GM21526 (cell line): ENCODE results near the gene MPRIP.
"Not testable (repeated sequence)": the region's sequence is repeated elsewhere in the genome, so short reads cannot be mapped to it uniquely, and the experiment has no call there.

ENCODE experiments used
- ATAC-seq: cut with Tn5 transposase; IDR thresholded peaks from one replicate; pipeline ENCODE4 v1.9.1; 2021; ENCODE audit warnings: moderate library complexity; ENCODE audit not compliant: unreplicated experiment, low FRiP score

MPRIP gene

DNA sequence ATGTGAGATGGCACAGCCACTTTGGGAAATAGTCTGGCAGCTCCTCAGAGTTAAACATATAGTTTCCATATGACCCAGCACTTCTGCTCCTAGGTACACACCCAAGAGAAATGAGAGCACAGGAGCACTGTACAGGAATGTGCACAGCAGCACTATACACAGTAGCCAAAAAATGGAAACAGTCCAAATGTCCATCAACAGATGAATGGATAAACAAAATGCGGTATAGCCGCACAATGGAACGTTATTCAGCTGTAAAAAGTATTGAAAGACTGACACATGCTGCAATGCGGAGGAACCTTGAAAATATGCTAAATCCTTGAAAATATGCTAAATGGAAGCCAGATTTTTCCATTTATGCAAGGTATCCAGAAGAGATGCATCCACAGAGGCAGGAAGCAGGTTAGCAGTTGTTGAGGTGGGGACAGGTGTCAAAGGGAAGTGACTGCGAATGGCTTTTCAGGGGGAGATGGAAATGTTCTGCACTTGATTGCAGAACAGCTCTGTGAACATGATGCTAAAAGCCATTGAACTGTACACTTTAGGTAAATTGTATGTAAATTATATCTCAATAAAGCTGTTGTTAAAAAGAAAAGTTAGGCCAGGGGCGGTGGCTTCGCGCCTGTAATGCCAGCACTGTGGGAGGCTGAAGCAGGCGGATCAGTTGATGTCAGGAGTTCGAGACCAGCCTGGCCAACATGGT lies 80.7 kb downstream of the MPRIP start:
- no peak for ATAC-seq

DNA sequence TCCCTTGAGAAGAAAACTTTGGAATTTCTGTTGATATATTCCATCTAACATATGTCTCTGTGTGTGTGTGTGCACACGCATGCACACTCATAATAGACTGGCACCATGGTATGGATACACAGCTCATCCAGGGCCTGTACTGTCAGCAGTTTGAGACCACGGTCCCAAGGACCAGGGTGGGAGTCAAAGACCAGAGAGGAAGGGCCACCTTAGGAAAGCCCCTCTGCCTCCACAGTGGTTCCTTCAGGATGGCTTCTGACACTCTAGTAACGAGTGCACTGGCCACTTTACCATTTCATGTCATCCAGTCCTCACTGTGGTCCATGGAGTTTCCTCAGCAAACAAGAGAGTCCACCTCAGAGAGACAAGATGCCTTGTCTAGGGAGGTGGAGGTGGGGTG lies 82.1 kb downstream of the MPRIP start:
- no peak for ATAC-seq

DNA sequence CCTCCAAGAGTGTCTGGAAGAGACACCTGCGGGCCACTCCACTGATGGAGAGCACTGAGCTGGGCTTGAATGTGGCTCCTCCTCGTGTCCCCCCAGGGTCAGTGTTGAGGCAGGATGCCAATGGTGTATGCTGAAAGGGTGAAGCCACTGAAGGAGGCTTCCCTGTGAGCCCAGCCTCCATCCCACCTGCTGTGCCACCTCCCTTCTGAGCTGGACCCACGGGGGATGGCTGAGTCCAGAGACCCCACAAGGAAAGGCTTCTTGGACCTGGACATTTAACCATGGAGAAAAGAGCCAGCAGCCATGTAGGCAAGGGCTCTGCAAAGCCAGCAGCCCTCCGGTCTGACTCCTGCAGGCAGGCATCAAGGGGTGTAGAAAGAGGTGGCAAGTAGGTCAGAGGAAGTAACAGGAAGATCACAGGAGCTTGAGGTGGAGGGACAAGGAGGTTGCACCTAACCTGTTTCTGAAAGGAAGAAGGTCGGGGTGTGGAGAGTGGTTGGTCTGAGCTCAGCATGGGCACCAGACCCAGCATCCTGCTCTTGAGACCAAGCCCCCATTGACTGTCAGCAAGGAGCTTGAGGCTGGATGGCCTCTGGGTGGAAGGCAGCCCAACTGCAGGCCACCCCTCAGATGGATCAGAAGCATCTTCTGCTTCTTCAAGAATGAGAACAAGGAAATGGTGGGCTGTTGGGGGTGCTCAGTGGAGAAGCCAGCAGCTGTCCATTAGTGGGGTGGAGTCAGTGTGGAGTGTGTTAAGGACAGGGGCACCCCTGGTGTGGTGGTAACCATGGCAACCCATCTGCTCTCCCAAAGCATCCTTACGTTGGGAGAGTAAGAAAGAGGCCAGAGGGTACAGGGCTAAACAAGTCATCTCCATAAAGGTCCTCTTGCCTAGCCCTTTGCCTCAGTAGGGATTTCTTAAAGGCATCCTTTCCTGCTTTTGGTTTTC lies 83.2 kb downstream of the MPRIP start:
- no peak for ATAC-seq

DNA sequence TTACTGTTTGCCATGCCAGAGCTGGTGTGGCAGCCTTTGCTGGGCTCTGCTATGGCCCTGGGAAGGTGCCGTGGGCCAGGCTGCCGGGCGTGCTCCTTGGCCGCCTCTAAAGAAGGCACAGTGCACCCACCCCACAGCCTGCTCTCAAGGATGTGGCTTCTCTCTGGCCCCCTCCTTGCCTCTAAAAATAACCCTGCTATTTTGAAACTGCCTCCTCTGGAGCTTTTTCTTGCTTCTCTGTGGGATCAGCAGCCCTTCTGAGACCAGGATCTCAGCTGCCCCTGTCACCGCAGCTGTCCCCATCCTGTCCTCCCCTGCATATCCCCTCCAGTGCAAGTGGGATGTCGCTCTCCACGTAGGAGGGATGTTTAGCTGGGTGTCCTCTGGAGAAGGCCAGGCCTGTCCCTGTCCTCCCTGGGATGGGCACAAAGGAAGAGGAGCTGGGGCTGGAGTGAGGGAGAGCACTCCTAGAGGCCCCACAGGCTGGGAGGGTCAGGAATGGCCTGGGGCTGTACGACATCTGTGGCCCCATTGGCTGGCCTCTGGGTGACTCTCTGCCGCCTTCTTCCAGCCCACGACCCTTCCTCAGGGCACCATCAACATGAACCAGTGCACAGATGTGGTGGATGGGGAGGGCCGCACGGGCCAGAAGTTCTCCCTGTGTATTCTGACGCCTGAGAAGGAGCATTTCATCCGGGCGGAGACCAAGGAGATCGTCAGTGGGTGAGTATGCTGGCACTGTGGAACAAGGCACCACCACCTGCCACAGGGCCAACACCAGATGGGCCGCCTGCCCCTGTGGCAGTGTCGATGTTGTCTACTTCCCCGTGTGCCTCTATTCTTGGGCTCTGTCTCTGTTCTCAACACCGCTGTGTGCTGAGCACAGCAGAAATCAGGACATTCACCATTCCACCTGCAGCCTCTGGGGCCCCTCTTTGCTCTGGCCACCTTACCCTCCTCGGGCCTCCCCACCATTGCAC lies 84.2 kb downstream of the MPRIP start:
- no peak for ATAC-seq

DNA sequence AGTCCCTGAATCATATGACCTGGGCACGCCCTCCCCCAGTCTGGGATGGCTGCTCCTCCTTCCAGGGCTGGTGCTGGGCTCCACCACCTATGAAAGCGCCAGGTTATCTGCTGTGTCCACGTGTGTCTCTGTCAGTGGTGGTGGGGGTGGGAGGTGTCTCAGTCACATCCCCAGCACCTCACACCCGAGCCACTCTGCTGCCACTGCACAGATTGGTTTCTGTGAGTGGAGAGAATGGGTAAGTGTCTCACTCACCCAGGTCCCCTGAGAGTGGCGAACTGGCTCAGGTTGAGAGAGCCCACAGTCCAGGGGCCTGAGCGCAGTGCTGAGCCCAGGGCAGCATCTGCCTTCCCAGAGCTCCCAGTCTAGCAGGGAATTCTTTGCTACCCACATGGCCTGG lies 84.9 kb downstream of the MPRIP start:
- no peak for ATAC-seq

DNA sequence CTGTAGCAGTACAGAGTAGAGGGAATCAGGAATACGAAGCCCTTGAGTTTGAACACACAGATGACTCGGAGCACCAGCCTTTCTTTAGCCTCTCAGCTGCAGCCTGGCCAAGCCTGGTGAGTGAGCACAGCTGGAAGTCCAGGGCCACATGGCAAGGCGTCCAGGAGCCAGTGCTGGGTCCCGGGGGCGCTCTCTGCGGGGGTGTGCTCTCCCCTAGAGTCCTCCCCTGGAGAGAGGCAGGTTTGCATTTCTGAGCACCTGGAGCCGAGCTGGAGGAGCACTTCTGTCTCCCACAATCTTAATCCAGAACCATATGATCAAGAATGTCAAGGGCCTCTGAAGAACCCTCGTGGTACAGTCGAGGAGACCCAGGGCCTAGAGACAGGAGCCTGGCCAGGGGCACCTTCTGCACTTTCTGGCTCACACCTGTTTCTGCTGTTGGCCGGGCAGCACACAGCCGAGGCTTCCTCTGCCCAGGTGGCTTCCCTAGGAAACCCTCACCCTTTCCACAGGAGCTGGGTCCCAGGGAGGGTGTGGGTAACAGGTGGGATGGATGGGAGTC lies 85.6 kb downstream of the MPRIP start:
- no peak for ATAC-seq

DNA sequence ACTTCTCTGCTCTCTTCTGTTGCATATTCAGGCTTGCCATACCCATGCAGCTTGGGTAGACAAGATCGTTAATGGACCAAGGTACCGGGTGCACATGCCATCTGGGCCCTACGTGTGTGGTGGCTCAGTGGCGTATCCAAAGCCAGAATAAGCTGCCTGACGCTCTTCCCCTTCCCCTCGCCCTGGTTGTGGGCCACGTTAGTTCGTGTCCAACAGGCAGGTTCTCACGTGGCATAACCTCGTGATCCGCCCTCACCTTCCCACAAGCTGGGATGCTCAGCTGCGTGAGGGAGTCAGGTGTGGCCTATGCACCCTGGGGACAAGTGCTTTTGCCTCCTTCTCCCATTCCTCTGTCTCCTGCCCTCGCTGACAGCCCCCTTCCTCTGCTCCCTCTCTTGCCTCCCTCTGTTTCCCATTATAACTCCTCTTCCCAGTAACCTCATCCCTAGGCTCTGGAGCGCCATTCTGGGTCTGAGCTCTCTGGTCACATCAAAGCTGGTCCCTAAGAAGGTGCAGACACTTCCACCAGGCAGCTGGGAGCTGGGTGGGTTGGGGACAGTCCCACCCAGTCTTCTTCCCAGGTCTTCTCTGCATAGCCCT lies 86.3 kb downstream of the MPRIP start:
- ATAC-seq: no peak

DNA sequence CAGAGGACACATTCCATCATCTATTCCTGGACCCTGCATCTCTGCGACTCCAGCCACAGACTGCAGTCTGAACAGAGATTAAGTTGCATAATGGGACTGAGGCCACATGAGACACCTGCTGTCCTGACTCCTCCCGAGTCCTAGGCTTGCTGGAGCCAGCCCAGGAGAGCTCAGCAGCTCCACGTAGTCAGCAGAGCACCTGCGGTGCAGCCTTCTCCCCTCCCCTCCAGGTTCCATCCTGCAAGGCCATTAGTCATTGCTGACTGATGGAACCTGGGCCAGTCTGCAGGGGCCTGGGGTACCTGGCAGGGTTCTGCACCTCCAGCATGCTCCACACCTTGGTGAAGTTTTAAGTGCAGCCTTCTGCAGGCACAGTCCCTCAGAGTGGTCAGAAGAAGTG lies 87.2 kb downstream of the MPRIP start:
- no peak for ATAC-seq

DNA sequence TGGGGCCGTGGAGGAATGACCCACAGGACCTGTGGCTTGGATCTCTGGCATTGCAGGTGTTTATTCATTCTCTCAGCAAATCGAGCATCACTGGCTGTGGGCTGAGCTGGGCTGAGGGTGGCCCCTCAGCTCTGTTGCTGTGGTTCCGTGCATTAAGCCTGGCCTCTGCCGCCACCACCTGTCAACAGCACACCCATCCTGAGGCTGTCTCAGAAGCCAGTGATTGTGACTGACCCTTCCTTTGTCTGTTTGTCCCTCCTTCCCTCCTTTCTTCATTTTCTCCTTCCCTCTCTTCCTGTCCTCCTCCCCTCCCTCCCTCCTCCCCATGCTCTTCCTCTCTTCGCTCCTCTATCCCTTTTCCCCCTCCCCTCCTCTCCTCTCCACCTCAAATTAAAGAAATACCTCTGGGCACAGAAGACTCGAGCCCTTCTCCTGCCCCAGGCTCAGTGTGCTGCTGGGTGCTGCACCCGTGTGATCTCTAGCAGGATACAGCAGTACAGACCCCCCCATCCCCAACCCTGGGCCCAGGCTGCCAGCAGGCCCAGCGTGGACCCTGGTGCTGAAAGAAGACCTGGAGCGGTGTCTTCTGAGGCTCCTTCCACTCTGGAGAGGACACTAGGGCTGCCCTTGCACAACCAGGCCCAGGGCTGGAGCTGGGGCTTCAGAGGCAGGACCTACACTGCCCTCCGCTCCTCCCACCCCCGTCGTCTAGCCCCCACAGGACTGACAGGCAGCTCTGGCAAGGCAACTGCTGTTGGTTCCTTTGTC lies 88.0 kb downstream of the MPRIP start:
- no peak for ATAC-seq

DNA sequence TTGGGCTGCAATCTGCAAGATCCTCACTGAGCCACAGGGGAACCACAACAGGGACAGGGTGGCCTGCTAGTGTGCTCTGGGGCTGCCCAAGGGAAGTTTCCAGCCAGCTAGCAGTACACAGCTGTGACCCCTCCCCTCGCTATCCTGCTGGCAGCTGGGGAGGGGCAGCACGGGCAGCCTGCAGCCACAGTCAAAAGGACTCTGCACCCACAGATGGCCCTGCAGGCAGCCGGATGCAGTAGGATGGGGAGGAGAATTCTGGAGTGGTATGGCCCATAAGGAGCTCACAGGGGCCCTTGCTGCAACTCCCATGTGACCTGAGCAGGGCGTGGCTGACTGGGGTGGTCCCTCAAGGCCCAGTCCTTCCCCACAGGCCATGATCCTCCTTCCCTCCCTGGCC lies 89.6 kb downstream of the MPRIP start:
- ATAC-seq: no peak

DNA sequence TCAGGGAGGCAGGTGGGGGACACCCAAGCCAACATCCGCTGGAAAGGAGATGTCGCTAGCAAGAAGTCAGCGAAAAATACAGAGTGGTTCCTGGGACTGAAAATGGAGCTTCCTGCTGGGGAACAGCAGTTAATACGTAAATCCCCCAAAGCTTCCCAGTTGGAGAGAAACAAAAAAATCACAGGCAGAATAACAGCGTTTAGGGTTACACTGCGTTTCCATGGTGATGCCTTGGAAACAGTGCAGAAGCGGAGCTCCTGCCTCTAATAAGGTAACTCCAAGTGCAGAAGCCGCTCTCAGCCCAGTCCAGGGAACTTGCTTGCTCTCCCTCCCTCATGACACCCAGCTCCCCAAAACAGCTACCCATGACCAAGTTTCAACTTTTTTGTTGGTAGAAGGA lies 90.5 kb downstream of the MPRIP start:
- no peak for ATAC-seq

DNA sequence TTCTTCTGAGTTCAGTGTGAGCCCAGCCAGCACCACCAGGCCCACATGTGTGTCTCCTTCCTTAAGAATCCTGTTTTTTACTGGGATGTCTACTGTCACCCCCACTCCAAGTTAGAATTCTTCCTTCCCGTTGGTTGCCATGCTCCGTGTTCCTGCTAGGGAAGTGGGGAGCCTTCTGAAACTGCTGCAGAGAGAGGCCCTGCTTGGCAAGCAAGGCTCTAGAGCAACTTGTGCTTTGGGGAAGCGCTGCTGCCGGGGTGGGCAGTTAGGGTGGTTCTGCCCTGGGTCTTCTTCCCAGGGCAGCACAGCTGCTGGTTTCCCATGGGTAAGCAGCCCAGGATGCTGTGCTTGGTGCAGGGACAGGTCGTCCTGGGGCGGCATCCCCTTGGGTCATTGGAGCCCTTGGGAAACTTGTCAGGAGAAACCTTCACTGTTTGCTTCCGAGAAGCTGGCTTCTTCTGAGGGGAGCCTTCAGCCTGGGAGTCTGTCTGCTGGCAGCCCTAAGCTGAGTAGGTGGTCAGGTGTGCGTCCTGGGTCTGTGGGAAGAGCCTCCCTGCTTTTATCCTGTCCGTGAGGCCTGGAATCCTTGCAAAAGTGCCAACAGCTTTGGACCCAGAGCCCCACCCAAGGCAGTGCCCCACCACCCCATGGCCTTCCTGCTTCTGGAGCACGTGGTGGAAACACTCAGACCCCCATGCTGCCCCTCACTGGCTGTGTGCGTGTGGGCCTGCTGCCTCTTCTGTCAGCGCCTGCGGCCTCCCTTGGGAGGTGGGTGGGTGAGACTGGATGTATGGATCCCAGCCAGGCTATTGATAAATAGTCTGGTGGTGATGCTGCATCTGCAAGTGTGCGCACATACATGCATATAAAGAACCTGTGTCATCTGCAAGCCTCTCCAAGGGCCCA lies 92.0 kb downstream of the MPRIP start:
- no peak for ATAC-seq

DNA sequence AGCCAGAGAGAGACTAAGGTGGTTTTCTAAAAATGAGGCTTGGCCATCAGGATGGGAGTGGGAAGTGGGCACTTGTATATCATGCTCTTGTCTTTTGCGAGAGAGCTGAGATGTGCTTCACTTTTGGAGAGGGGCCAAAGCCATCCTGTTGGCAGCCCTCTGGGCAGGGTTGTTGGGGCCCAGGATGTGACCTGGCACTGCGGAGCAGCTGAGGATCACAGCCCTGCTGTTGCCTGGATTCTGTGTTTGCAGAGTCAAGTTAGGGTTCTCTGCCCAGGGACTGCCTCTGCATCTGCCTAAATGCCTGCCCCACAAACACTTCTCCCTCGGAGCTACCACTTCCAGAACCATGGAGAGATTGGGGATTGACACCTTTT lies 92.7 kb downstream of the MPRIP start:
- no peak for ATAC-seq

DNA sequence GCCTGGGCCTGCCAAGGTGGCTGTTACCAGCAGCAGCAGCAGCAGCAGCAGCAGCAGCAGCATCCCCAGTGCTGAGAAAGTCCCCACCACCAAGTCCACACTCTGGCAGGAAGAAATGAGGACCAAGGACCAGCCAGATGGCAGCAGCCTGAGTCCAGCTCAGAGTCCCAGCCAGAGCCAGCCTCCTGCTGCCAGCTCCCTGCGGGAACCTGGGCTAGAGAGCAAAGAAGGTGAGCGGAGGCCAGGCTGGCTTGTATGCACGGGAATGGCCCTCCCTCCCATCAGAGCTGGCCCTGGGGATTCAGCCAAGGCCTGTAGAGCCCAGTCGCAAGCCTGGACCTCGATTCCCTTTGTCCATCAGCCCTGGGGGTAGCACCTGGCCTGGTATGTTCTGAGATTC lies 94.0 kb downstream of the MPRIP start:
- not testable (repeated sequence) for ATAC-seq

DNA sequence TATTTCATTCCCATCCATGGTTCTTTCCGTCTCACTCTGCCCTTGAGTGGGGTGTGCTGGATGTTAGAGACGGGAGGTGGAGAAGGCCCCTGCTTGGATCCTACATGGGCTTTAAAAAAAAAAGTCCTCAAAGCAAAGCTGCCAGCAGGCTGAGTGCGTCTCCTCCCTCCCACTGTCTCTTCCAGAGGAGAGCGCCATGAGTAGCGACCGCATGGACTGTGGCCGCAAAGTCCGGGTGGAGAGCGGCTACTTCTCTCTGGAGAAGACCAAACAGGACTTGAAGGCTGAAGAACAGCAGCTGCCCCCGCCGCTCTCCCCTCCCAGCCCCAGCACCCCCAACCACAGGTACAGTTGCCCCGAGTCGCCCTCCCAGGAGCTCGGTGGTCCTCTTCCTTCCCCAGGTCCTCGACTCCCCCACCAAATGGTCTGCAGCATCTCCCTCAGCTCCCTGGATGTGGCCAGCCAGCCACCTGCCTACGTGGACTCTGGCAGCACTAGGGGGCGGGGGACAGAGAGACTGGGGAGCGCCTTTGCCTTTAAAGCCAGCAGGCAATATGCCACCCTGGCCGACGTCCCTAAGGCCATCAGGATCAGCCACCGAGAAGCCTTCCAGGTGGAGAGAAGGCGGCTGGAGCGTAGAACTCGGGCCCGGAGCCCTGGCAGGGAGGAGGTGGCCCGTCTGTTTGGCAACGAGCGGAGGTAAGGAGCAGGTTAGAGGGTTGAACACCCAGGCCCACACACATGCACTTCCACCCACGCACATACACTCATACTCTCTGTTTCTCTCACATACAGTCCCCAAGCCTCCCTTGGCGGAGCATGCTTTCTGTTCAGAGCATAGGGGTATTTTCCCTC lies 95.7 kb downstream of the MPRIP start:
- ATAC-seq: no peak

DNA sequence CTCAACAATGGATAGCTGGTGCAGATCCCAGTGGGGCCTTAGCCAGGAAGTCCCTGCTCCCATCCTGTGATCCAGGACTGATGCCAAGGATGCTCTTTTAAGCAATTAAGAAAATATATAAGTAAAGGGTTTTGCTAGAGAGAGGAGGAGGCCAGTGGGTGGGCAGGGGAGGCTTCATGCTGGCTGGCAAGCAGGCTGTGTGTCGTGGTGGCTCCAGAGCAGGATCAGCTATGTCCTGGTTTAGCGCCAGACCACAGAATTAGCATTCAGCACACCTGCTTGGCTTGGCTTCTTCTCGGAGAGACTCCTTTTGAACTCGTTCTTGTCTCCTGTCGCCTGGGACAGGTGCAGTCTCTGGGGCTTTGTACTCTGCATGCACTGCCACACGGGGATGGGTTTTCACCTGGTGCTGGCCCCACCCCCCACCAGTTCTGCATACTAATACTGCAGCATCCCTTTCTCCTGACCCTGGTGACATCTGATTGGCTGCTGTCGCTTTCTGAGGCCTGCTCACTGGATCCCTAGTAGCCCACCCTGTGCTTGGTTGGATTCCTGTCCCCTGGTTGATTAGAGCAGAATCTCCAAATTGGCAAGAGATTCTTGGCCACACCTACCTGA lies 97.8 kb downstream of the MPRIP start:
- no peak for ATAC-seq

DNA sequence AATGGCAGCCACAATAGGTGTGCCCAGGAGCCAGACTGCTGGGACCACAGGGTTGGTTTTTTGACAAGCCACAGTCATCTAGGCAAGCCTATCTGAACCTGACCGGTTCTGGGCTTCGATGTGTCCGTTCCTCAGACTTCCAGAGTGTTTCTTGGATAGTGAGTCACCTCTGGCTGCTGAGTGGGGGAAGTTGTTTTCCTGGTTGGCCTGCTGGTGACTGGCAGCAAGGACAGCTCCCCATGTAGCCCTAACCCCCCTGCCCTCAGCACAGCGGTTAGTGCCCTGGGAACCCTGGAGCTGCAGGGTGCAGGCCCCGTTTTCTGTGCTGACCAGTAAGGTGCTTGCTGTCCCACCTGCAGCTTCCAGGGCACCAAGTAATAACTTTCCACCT lies 98.3 kb downstream of the MPRIP start:
- no peak for ATAC-seq
